Islet precursor cell (in vitro differentiated cells): ENCODE measurements around the gene NFILZ.

Source experiments
- DNase-seq: peaks from one replicate; pipeline ENCODE4 v3.0.0-alpha.2; 2018

The NFILZ gene

GRCh38 chr19:8629996-8630683 lies at the start of gene NFILZ:
Gene NFILZ (plus strand): TSS chr19:8630633. CDS start chr19:8676766, 46,133 bp downstream.
- DNase-seq: no peak

- peak; percentile 90 for DNase-seq
Measured at GRCh38 chr19:8580710-8581281, 49.6 kb upstream of the NFILZ start.

- no peak for DNase-seq
Measured at GRCh38 chr19:8584965-8585893, 45.2 kb upstream of the NFILZ start.

DNA sequence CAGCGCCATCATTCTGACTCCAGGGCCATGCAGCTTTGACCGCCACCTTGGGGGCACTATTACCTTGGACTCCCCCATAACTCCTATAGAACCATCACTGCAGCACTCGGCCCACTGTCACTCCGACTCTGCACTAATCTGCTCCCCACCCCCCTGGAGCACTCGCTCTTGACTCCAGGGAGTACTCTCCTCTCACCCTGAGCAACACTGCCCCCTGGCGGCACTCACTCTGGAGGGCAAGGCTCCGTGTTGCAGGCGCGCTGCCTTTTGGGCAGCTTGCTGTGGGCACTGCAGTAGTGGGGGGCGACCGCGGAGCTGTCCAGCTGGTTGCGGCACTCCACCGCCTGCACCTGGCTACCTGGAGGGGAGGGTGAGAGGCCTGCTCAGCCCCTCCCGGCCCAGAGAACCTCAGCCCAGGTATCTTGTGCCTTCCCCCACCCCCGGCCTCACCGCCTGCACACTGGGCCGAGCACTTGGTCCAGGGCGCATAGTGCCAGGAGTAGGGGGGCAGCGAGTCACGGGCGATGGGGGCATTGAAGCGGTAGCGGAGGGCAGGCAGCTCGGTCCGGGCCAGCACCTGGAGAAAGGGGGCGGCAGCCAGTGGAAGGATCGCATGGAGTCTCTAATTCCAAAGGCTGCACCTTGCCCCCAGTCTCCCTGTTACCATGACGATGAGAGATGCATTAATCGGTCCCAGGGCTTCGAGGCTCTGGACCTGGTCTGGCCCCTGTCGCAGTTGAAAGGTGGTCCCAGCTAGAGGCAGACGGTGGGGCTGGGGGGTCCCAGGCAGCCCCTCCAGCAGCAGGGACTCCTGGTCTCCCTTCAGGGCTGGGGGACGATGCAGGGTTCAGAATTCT lies 44.3 kb upstream of the NFILZ start:
- DNase-seq: peak; percentile 90

DNA sequence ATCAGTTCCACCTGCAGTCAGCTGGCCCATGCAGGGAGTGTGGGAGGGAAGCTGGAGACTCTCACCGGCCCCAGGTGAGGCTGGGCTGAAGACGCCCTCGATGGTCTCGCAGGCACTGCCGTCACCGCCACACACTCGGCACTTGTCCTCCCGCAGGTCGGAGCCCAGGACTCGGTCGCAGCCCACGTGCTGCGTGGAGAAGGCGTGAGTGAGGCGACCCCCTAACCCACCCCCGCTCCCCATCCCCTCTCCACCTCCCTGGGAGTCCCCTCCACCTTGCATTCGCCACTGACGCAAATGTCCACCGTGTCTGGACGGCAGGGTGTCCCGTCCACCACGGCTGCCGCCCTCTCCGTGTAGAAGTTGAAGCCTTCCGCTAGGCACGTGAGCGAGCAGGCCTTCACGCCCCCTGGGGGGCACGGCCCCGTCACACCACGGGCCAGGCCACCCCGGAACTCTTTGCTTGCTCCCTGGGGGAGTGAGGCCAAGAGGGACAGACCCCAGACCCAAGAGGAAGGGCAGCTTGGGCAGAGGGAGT lies 41.2 kb upstream of the NFILZ start:
- DNase-seq: no peak

- DNase-seq: peak; percentile 99
Measured at GRCh38 chr19:8592231-8593009, 38.0 kb upstream of the NFILZ start.

GRCh38 chr19:8593931-8594330 lies 36.5 kb upstream of the NFILZ start:
- DNase-seq: no peak

DNA sequence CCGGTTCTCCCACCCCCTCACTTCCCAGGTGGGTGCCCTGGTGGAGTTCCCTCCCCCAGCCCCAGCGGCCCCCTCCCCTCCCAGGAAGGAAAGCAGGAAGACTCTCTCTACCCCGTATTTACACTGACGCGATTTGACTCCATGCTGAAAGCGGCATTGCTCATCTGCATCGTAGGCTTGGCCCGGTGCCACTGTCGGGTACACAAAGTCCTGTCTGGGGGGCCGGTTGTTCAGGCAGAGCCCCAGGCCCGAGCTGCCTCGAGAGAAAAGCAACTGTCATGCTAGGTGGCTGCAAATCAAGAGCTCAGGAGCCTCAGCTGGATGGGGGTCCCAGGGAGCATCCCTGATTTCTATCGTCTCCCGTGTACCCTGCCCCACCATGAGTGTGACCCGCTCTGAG lies 34.8 kb upstream of the NFILZ start:
- no peak for DNase-seq

DNA sequence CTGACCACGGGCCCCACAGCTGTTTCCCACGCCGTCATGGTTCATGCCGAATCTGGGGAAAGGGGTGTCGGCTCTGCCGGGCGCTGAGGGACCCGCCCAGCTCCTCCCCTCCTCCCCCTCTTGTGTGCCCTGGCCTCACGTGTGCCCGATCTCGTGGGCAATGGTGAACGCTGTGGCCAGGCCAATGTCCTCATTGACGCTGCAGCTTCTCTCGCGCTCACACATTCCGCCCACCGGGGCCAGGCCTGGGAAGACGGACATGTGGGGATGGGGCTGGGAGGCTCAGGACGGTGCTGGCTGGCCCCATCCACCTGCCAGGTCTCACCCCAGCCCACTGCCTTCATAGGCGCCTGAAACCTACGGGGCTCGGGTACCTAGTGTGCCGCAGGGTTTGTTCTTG lies 34.3 kb upstream of the NFILZ start:
- no peak for DNase-seq

- no peak for DNase-seq
Measured at GRCh38 chr19:8600064-8600463, 30.4 kb upstream of the NFILZ start.

GRCh38 chr19:8600816-8601215 lies 29.6 kb upstream of the NFILZ start:
- DNase-seq: no peak

GRCh38 chr19:8601796-8602195 lies 28.6 kb upstream of the NFILZ start:
- no peak for DNase-seq

- no peak for DNase-seq
Measured at GRCh38 chr19:8605514-8605913, 24.9 kb upstream of the NFILZ start.

DNA sequence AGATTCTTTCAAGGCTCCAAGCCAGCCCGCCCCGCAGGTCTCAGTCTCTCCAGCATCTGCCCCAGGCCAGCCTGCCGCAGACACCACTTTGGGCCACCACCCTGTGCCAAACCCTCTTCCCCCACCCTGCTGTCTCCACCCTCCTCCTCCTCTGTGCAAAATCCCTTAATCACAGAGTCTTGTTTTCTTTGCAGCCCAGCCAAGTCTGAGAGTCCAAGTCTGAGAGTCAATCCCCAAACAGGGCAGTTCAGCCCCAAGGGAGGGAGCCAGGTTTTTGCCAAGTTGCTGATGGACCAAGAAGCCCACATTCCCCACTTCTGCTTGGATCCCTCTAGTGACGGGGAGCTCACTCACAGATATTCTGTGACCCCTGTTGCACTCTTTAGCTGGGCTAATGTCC lies 23.0 kb upstream of the NFILZ start:
- no peak for DNase-seq

DNA sequence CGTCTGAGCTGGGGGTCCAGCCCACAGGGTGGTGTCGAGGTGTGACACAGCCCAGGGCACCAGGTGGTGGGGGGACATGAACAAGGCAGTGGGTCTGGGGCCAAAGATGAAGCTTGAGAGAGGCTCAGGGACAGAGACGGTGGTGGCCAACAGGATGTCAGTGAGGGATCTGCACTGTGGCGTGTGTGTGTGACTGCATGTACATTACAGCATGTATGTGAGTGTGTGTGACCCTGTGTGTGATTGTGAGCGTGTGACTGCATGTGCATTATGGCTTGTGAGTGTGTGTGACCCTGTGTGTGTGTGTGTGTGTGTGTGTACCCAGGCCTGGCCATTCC lies 21.5 kb upstream of the NFILZ start:
- no peak for DNase-seq

DNA sequence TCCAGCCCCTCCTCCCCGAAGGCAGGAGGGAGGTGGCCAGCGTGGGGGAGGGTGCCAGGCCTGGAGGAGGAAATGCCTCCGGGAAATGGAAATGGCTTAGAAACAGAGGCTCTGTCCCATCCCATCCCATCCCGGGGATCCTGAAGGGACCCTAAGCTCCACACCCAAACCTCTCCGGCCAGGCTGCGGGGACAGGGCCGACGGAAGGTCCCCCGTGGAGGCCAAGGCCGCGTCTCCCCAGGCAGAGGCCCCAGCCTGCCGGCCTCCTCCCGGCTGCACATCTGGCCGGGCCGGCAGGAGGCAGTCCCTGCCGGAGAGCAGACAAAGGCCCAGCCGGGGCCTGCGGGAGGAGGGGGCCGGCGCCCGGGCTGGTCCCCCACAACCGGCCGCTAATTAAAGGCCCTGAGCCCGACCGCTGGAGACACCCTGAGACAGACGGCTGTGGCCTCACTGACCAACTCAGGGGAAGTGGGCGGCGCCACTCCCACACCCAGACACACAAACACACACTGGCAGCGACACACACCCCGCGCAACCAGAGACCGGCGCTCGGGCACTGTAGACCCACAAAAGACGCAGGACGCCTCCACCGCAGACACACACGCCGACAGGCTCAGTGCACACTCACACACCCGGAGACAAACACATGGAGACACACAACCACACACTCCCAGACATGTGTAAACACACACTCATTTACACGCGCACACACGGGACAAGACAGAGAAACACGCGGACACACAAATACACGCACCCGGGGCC lies 21.0 kb upstream of the NFILZ start:
- peak; percentile 90 for DNase-seq

- DNase-seq: no peak
Measured at GRCh38 chr19:8610041-8610935, 20.1 kb upstream of the NFILZ start, which contains the start of gene ADAMTS10. Gene ADAMTS10 (minus strand): TSS chr19:8610715. CDS start chr19:8605710, 5,005 bp downstream.

GRCh38 chr19:8610936-8611300 lies 19.5 kb upstream of the NFILZ start:
- DNase-seq: no peak

DNA sequence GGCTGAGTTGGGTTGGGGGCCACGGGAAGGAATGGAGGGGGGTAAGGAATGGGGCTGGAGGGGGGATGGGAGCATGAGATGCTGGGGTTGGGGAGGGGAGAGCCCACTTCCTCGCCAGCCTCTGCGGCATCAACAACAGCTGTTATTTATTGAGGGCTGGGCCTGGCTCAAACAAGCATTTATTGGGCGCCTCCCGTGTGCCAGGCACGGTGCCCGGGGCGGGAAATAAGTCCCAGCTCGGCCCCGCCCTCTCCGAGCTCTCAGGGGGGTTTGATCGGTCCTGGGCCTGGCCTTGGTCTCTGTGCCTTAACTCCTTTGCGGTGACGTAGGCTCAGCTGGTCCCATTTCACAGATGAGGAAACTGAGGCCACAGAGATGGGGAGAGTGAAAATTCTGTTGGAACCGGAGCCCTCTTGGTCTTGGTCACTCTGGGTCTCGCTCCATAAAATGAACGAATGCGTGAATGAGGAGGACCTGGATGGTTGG lies 19.0 kb upstream of the NFILZ start:
- DNase-seq: no peak
